Mammary epithelial cell (primary cell): ENCODE results near the gene KIFBP.
"Not testable (repeated sequence)": the region's sequence is repeated elsewhere in the genome, so short reads cannot be mapped to it uniquely, and the experiment has no call there.

ENCODE experiments used
- CTCF ChIP-seq, 2 donors: IDR thresholded peaks in 1 of 2; conservative IDR thresholded peaks in 1 of 2; 2 replicates each; pipeline ENCODE4 v1.5.1; 2011 to 2012; ENCODE audit warnings: inconsistent platforms in 2 of 2, low read length in 2 of 2, mild to moderate bottlenecking in 2 of 2, control low read depth in 1 of 2, low read depth in 1 of 2; ENCODE audit not compliant: insufficient read depth in 1 of 2; ENCODE audit errors: extremely low read depth in 1 of 2
- EZH2 ChIP-seq: IDR thresholded peaks from 2 replicates; pipeline ENCODE4 v1.6.1; 2012; ENCODE audit warnings: low read length, inconsistent platforms, borderline replicate concordance

- not testable (repeated sequence) for TF ChIP-seq CTCF (conservative IDR thresholded peaks at IDR 0.05 in 1 of 2, IDR thresholded peaks at IDR 0.05 in 1 of 2; ENCODE audit: extremely low read depth in 1 of 2, insufficient read depth in 1 of 2, low read depth in 1 of 2, low read length in 2 of 2); EZH2
Measured at GRCh38 chr10:68940917-68941316, 47.7 kb upstream of the KIFBP start.
